Stomach (tissue), 4 donors: ENCODE measurements around the gene AKIP1.

Source experiments
- CTCF ChIP-seq, 7 experiments: fragments of 450-650 bp in 4 of 7; fragments of 200-600 bp in 3 of 7; sonication (generic) in 3 of 7; IDR thresholded peaks; one replicate each; pipeline ENCODE4 v1.5.1; 2016 to 2019; ENCODE audit warnings: antibody characterized with exemption in 7 of 7, control low read depth in 2 of 7, mild to moderate bottlenecking in 1 of 7
- EP300 ChIP-seq: sonication (generic); formaldehyde crosslinking; IDR thresholded peaks from one replicate; pipeline ENCODE4 v1.6.1; 2017; ENCODE audit warnings: antibody characterized with exemption
- POLR2AphosphoS5 ChIP-seq, 3 donors: sonication (generic); formaldehyde crosslinking; IDR thresholded peaks; one replicate each; pipeline ENCODE4 v1.6.1; 2016; ENCODE audit warnings: antibody characterized with exemption in 3 of 3

GRCh38 chr11:8927233-8927632 lies 16.2 kb downstream of the AKIP1 start:
- TF ChIP-seq EP300 (no peak), CTCF (IDR thresholded peaks at IDR 0.05) (no peak), POLR2AphosphoS5 (IDR thresholded peaks at IDR 0.05) (no peak)
